ENCODE data around the gene OASL.

GRCh38 chr12:120993496-120993895 is 45.5 kb downstream of the OASL start:
- no peak for TF ChIP-seq POLR2A (IDR thresholded peaks at IDR 0.05; ENCODE audit: low read depth, low read length)
- no peak for TF ChIP-seq MAFK (IDR thresholded peaks at IDR 0.05; ENCODE audit: low read depth, low read length)

Measured in IMR-90 (cell line).